IPS-15b (cell line): Measurements from ENCODE around the gene SLC16A6.
A peak's percentile ranks its signal among the peaks of the same experiment; 100 is the strongest.
"Not testable (repeated sequence)": the region's sequence is repeated elsewhere in the genome, so short reads cannot be mapped to it uniquely, and the experiment has no call there.

ENCODE experiments used
- H3K27me3 ChIP-seq: one replicate; pipeline ENCODE4 v1.6.1; 2013; ENCODE audit warnings: low read length; ENCODE audit not compliant: control insufficient read depth, insufficient read depth
- H3K36me3 ChIP-seq: one replicate; pipeline ENCODE4 v1.6.1; 2013; ENCODE audit warnings: low read length; ENCODE audit not compliant: control insufficient read depth, insufficient read depth
- H3K4me1 ChIP-seq: one replicate; pipeline ENCODE4 v1.6.1; 2013; ENCODE audit warnings: mild to moderate bottlenecking, low read length; ENCODE audit not compliant: control insufficient read depth, insufficient read depth
- H3K4me3 ChIP-seq: one replicate; pipeline ENCODE4 v1.5.1; 2013; ENCODE audit warnings: low read depth, low read length
- H3K9ac ChIP-seq: one replicate; pipeline ENCODE4 v1.6.1; 2013; ENCODE audit warnings: low read depth, mild to moderate bottlenecking, low read length
- H3K9me3 ChIP-seq: one replicate; pipeline ENCODE4 v1.6.1; 2013; ENCODE audit warnings: mild to moderate bottlenecking, low read length; ENCODE audit not compliant: control insufficient read depth, insufficient read depth

SLC16A6 gene

DNA sequence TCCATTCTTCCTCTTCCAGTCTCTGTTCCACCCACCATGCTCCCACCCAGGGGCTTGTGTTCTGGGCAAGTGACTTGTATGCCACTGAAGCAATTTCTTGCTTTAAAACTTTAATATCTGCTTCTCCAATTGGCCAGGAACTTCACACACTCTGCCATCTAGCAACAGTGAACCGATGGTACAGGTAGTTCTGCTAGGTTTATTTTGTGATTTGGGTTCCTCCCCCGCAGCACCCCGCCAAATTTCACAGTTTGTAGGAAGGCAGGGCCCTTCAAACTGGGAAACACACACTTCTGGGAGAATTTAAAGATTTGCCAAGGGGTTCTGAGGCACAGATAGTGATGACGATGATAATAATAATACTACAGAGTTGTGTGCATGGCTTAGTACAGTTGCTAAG is 3.7 kb upstream of the SLC16A6 start:
- H3K27me3 ChIP-seq, result peaks cover 9% of the 10 kb centered on the region
- H3K4me1 ChIP-seq, result peaks cover 24% of the 10 kb centered on the region
- no peak overlapping the region for H3K4me3 ChIP-seq

DNA sequence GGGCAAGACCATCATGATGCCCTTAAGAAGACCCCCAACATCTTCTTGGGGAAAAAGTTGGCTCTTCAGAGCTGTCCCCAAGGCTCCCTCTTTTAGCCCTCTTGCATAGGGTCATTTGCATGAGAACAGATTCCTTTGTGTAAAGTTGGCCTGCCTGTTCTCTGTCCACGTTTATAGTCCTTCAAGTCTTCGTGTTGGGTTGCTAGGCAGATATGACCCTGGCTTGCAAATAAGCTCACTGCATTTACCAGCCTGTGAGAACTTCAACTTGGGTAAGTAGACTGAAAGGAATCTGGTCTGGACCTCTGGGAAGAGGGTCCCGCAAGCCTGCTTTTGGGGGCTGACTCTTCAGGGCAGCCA is 3.2 kb upstream of the SLC16A6 start:
- peaks cover 26% of the 10 kb centered on the region for H3K4me1 ChIP-seq
- H3K27me3 ChIP-seq, result peaks cover 13% of the 10 kb centered on the region
- H3K4me3 ChIP-seq, result no peak overlapping the region
- no peaks in the 10 kb centered on the region for H3K36me3 ChIP-seq
- H3K9me3 ChIP-seq, result no peaks in the 10 kb centered on the region
- H3K9ac ChIP-seq, result no peak overlapping the region

More for the DNA sequence above, 3.7 kb upstream of the SLC16A6 start:
- Histone ChIP-seq H3K9ac (no peak overlapping the region), H3K9me3 (no peaks in the 10 kb centered on the region), H3K36me3 (no peaks in the 10 kb centered on the region)

DNA sequence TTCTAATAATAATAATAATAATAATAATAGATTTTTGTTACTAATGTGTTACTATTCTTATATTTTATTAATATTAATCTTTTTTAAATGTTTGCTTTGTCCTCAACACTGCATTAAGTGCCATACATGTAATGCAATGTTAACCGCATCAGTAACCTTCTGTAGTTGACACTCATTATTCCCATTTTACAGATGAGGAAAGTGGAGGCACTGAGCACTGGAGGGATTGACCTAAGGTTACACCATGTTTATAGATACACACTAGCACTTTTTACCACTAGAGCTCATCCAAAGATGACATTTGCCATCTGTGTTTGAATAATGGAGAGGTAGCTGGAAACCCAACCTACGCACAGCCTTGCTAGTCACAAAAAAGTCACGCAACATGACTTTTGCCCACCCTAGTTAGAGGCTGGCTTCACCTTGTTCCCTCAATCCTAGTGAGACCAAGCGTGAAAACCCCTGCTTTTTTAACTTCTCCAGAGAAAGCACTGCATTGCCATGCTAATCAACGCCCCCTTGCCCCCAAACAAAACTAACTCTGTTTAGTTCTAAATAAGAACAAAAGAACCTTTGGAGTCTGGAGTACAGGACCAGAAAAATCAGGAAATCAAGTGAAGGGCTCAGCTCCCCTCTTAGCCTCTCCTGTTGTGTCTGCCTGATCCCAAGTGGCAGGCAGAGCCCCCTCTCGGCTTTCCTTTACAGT is 2.7 kb upstream of the SLC16A6 start:
- no peak overlapping the region for H3K9ac ChIP-seq
- H3K27me3 ChIP-seq, result peaks cover 18% of the 10 kb centered on the region
- no peak overlapping the region for H3K4me3 ChIP-seq
- no peaks in the 10 kb centered on the region for H3K36me3 ChIP-seq
- H3K4me1 ChIP-seq, result peaks cover 28% of the 10 kb centered on the region
- no peaks in the 10 kb centered on the region for H3K9me3 ChIP-seq

DNA sequence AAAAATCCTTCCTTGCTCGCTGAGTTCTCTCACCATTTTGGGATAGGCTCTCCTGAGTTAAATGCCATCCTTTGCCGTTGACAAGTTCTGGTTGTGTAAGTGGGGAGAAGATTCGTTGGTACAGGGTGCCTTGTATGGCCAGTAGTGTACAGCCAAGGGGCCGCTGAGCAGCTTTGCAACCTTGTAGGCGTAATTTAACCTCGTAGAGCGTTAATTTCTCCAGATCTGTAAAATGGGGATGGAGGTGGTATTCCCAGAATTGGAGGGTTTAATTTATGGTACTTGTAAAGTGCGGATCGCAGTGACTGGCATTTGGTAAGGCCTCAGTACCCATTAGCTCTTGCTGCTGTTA is 1.7 kb upstream of the SLC16A6 start:
- Histone ChIP-seq H3K9me3 (no peaks in the 10 kb centered on the region), H3K9ac (no peak overlapping the region), H3K4me3 (peak overlapping the region; percentile 77), H3K36me3 (no peaks in the 10 kb centered on the region), H3K27me3 (peaks cover 24% of the 10 kb centered on the region), H3K4me1 (peaks cover 33% of the 10 kb centered on the region)

DNA sequence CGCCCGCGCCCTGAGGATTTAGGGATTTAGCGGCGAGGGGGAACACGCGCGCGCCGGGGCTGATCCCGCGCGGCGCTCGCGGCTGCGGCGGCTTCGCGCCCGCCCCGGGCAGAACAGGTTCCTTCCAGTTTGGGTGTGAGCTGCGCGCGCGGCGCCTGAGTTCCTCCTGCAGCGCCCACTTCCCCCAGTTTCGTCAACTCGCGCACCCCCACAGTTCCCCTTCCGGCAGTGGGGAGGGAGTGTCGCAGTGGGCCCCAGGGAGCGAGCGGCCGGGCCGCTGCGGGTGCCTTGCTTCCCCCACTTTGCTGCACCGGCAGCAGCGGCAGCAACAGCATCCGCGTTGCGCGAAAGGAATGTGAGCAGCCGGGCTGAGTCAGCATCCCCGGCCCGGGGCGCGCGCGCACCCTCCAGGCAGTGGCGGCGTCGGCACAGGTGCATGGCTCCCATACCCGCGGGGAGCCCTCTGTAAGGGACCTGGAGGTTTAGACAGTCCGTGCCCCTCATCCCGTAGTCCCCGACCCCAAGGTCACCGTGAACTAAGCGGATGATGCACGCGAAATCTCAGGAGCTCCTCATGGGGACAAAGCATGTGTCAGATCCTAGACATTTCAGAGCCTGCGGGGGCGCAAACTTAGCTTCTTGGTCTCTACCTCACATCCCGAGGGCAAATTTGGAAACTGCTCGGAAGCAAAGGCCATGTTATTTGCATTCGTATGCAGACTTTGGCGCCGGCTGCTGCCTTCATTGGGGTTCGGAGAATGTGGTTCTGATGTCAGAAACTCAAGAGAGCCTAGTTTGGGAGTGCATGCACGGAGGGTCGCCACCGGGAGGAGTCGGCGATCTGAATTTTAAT is 1.1 kb upstream of the SLC16A6 start:
- Histone ChIP-seq H3K4me1 (peaks cover 32% of the 10 kb centered on the region), H3K36me3 (no peaks in the 10 kb centered on the region), H3K4me3 (peak overlapping the region; percentile 77), H3K9ac (peak overlapping the region; percentile 30), H3K27me3 (peaks cover 24% of the 10 kb centered on the region), H3K9me3 (no peaks in the 10 kb centered on the region)

DNA sequence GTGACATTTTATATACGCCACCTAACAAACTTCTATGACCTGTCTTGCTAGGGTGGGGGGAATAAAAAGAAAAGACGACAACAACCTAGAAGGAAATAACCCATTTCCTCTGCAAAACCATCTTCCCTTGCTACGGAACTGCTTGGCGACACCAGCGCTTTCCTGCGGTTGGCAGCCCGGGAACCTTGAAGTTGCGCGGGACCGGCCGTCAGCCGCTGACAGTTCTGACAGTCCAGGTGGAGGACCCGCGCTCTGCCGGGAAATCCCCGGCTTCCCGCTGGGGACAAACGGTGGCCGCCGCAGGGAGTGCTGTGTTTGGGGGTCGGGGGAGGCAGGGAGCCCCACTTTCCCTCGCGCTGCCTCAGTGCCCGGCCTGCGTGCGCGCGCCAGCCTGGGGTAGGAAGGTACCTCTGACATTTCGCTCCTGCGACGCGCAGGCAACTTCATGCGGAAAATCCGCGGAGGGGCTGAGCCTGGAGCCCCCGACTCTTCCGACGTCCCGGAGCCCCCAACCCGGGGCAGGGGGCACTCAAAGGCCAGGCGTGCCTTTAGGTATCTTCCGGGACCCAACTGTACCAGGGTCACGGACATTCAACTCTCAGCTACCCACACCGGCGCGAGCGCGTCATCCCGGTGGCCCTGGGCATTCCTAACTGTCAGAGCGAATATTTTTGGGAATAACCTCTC is 516 bp downstream of the SLC16A6 start:
- Histone ChIP-seq H3K4me3 (peak overlapping the region; percentile 76), H3K9ac (no peak overlapping the region), H3K36me3 (no peaks in the 10 kb centered on the region), H3K4me1 (peaks cover 25% of the 10 kb centered on the region), H3K9me3 (no peaks in the 10 kb centered on the region), H3K27me3 (peaks cover 24% of the 10 kb centered on the region)

DNA sequence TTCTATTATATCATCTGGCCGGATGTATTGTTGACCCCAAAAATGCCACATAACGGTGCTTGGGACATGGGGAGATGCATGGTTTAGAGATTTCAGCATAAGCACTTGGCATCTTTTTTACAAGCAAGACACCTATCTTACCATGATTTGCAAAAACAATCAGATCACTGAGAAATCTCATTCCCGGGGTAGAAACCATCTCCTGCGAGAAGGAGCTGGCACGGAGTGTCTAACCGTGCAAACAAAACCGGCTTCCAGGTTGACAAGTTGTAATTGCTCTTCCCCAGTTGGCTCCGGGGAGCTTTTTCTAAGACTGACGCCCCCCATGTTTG is 1.0 kb downstream of the SLC16A6 start:
- H3K4me1 ChIP-seq, result peaks cover 25% of the 10 kb centered on the region
- H3K9me3 ChIP-seq, result no peaks in the 10 kb centered on the region
- H3K36me3 ChIP-seq, result no peaks in the 10 kb centered on the region
- no peak overlapping the region for H3K9ac ChIP-seq
- H3K4me3 ChIP-seq, result peak overlapping the region; percentile 76
- peaks cover 24% of the 10 kb centered on the region for H3K27me3 ChIP-seq

DNA sequence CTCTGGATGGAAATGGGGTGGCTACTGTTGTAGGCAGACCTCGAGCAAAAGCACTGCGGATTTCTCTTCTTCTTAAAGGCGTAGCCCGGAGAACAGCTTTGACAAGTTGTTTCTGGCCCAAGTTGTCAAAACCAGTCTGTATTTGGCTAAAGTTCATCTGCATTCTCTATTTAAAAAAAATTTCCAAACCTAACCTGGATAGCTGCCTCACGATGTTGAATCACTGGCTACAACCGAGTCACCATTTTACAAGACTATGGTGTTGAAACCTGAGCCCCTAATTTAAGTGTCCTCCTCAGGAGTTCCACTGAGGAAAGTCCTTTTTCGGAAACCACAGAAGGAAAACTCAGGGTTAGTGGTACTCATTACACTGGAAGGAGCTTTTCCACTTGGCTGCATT is 1.5 kb downstream of the SLC16A6 start:
- H3K9ac ChIP-seq, result no peak overlapping the region

DNA sequence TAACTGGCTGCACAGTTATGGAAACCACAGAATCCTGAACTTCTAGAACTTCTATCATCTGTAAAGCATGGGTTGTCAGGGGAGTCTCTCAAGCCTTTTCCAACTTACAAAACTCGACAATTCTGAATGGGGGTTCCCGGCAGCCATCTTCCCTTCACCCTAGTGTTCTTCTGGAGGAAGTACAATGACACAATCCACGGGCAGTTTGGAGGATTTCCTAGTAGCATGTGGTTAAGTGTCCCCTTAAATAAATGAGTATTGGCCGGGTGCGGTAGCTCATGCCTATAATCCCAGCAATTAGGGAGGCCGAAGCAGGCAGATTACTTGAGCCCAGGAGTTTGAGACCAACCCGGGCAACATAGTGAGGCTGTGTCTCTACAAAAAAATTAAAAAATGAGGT is 2.1 kb downstream of the SLC16A6 start:
- Histone ChIP-seq H3K27me3 (peaks cover 24% of the 10 kb centered on the region), H3K4me3 (no peak overlapping the region), H3K36me3 (no peaks in the 10 kb centered on the region), H3K4me1 (peaks cover 17% of the 10 kb centered on the region), H3K9ac (no peak overlapping the region), H3K9me3 (no peaks in the 10 kb centered on the region)

More for the DNA sequence above, 1.5 kb downstream of the SLC16A6 start:
- Histone ChIP-seq H3K36me3 (no peaks in the 10 kb centered on the region), H3K27me3 (peaks cover 24% of the 10 kb centered on the region), H3K9me3 (no peaks in the 10 kb centered on the region), H3K4me3 (peak overlapping the region; percentile 76), H3K4me1 (peaks cover 20% of the 10 kb centered on the region)

DNA sequence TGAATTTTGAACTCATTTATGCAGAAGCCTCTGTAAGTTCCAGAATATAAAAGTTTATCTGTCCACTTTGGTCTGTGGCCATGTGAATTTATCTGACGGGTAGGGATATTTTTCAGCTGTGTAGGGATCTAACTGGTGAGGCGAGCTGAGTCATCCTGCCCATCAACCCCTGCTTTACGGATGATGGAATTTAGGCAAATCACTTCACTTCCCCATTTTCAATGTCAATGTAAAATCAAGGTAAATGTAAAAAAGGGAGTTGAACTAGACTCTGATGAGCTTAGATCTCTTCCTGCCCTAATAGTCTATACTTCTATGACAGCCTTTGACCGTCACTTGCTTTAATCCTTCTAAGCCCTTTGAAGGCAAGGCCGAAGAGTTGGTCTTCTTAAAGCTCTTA is 2.6 kb downstream of the SLC16A6 start:
- Histone ChIP-seq H3K4me3 (no peak overlapping the region), H3K36me3 (no peaks in the 10 kb centered on the region), H3K27me3 (peaks cover 24% of the 10 kb centered on the region), H3K9ac (no peak overlapping the region), H3K4me1 (peaks cover 13% of the 10 kb centered on the region), H3K9me3 (no peaks in the 10 kb centered on the region)

DNA sequence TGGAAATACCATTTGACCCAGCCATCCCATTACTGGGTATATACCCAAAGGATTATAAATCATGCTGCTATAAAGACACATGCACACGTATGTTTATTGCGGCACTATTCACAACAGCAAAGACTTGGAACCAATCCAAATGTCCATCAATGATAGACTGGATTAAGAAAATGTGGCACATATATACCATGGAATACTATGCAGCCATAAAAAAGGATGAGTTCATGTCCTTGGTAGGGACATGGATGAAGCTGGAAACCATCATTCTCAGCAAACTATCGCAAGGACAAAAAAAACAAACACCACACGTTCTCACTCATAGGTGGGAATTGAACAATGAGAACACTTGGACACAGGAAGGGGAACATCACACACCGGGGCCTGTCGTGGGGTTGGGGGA is 9.0 kb downstream of the SLC16A6 start:
- not testable (repeated sequence) for H3K9ac ChIP-seq, H3K27me3 ChIP-seq, H3K9me3 ChIP-seq, H3K4me1 ChIP-seq, H3K4me3 ChIP-seq, H3K36me3 ChIP-seq

DNA sequence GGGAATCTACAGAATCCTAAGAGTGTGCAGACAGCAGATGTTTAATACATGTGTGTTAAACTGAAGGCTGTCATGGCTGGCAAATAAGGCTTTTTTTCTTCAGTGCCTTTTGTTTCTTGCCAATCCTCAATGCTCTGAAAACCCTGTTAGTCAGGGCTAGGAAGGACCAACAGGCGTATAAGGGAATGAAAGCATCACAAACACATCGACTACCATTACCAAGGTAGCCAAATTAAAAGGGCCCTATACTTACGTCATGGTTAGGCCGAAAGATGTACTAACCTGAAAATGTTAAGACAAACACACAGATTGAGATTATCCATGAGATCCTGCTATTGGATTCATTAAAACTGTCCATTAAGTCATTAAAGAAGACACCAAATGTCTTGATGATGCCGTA is 13.1 kb downstream of the SLC16A6 start:
- Histone ChIP-seq H3K4me3 (no peak overlapping the region), H3K9me3 (peaks cover 4% of the 10 kb centered on the region), H3K9ac (no peak overlapping the region), H3K36me3 (no peaks in the 10 kb centered on the region), H3K4me1 (no peaks in the 10 kb centered on the region), H3K27me3 (no peaks in the 10 kb centered on the region)
